ENCODE data around the gene CADM2. TPM values are rescaled to one million over a fixed set of nuclear protein-coding genes. Genes with fewer than 3 reads are reported as not detected.

Gene CADM2
- total RNA-seq, 4 donors from 2014 or later = 0.13 to 2.1 (median 0.58) TPM

GRCh38 chr3:85783291-85783690, 824.5 kb downstream of the CADM2 start:
- TF ChIP-seq CTCF (IDR thresholded peaks at IDR 0.05) (no peak), POLR2A (IDR thresholded peaks at IDR 0.05) (no peak)
- intact Hi-C loops (cut with DNase I; ENCODE audit: low total_unique reads) = no loop called here
- DNase-seq (ENCODE audit: low spot score in 2 of 2) = no peak
- WGBS, 2 donors = 27 to 28% methylated on average over 2 of the region's 2 CpGs
- no peak overlapping the region for H3K4me3 ChIP-seq (ENCODE audit: low read depth, poor library complexity, severe bottlenecking)

GRCh38 chr3:85785766-85786165, 827.0 kb downstream of the CADM2 start:
- H3K4me3 ChIP-seq (ENCODE audit: low read depth, poor library complexity, severe bottlenecking) = no peak overlapping the region
- WGBS, 2 donors = 65 to 74% methylated on average over 4 of the region's 4 CpGs
- TF ChIP-seq CTCF (IDR thresholded peaks at IDR 0.05) (no peak), POLR2A (IDR thresholded peaks at IDR 0.05) (no peak)
- intact Hi-C loops (cut with DNase I; ENCODE audit: low total_unique reads) = no loop called here
- DNase-seq (ENCODE audit: low spot score in 2 of 2) = no peak

GRCh38 chr3:85790445-85791030, 831.7 kb downstream of the CADM2 start:
- TF ChIP-seq POLR2A (IDR thresholded peaks at IDR 0.05) = no peak
- TF ChIP-seq CTCF (IDR thresholded peaks at IDR 0.05) = no peak
- no peak for DNase-seq (ENCODE audit: low spot score in 2 of 2)
- WGBS, 2 donors = 81 to 90% methylated on average over 5 of the region's 5 CpGs
- no peak overlapping the region for H3K4me3 ChIP-seq (ENCODE audit: low read depth, poor library complexity, severe bottlenecking)
- intact Hi-C loops (cut with DNase I; ENCODE audit: low total_unique reads) = no loop called here

- no peak for DNase-seq (ENCODE audit: low spot score in 2 of 2)
- no peak for TF ChIP-seq POLR2A (IDR thresholded peaks at IDR 0.05)
- no peak for TF ChIP-seq CTCF (IDR thresholded peaks at IDR 0.05)
- intact Hi-C loops (cut with DNase I; ENCODE audit: low total_unique reads) = no loop called here
- WGBS, 2 donors = 56 to 63% methylated on average over 4 of the region's 4 CpGs
- H3K4me3 ChIP-seq (ENCODE audit: low read depth, poor library complexity, severe bottlenecking) = no peak overlapping the region
These were observed 837.4 kb downstream of the CADM2 start for GRCh38 chr3:85796140-85796539.

GRCh38 chr3:85800676-85801075, 841.9 kb downstream of the CADM2 start:
- DNase-seq (ENCODE audit: low spot score in 2 of 2) = no peak
- intact Hi-C loops (cut with DNase I; ENCODE audit: low total_unique reads) = no loop called here
- WGBS, 2 donors = 72 to 80% methylated on average over 3 of the region's 3 CpGs
- TF ChIP-seq POLR2A (IDR thresholded peaks at IDR 0.05) = no peak
- TF ChIP-seq CTCF (IDR thresholded peaks at IDR 0.05) = no peak
- H3K4me3 ChIP-seq (ENCODE audit: low read depth, poor library complexity, severe bottlenecking) = no peak overlapping the region

GRCh38 chr3:85801955-85802354, 843.2 kb downstream of the CADM2 start:
- intact Hi-C loops (cut with DNase I; ENCODE audit: low total_unique reads) = no loop called here
- WGBS, 2 donors = 22 to 23% methylated on average over 3 of the region's 3 CpGs
- no peak overlapping the region for H3K4me3 ChIP-seq (ENCODE audit: low read depth, poor library complexity, severe bottlenecking)
- DNase-seq (ENCODE audit: low spot score in 2 of 2) = no peak
- TF ChIP-seq POLR2A (IDR thresholded peaks at IDR 0.05) = no peak
- TF ChIP-seq CTCF (IDR thresholded peaks at IDR 0.05) = no peak
